Ovary (tissue), 3 donors: ENCODE data around the gene LEO1.

ENCODE experiments used
- CTCF ChIP-seq, 3 donors: fragments of 450-650 bp in 2 of 3; fragments of 200-600 bp in 1 of 3; IDR thresholded peaks; one replicate each; pipeline versions ENCODE4 v1.5.1 to v1.8.0; 2016 to 2022; ENCODE audit warnings: antibody characterized with exemption in 3 of 3, mild to moderate bottlenecking in 1 of 3
- EP300 ChIP-seq: sonication (generic); formaldehyde crosslinking; IDR thresholded peaks from one replicate; pipeline ENCODE4 v1.6.1; 2017; ENCODE audit warnings: antibody characterized with exemption
- POLR2A ChIP-seq: fragments of 450-650 bp; IDR thresholded peaks from one replicate; pipeline ENCODE4 v1.6.1; 2017; ENCODE audit warnings: antibody characterized with exemption, mild to moderate bottlenecking, moderate library complexity
- donor health status: DM: no; HTN: no; CAD: no.

GRCh38 chr15:51908316-51908715 lies 63.3 kb downstream of the LEO1 start:
- TF ChIP-seq EP300 = no peak
- TF ChIP-seq CTCF (IDR thresholded peaks at IDR 0.05) = no peak
- no peak for TF ChIP-seq POLR2A
